HEK293 (cell line): ENCODE results near the gene MORN1.

Source experiments
- CTCF ChIP-seq: fragments of 450-650 bp; formaldehyde crosslinking; IDR thresholded peaks from 2 replicates; pipeline ENCODE4 v1.5.1; 2016; ENCODE audit warnings: missing biosample characterization, missing genetic modification characterization
- PRDM1 ChIP-seq: fragments of 450-650 bp; formaldehyde crosslinking; IDR thresholded peaks from 2 replicates; pipeline ENCODE4; 2016; ENCODE audit warnings: missing biosample characterization, missing genetic modification characterization
- REPIN1 ChIP-seq: fragments of 450-650 bp; formaldehyde crosslinking; IDR thresholded peaks from 2 replicates; pipeline ENCODE4 v1.5.1; 2017; ENCODE audit warnings: missing biosample characterization, missing genetic modification characterization, low read depth
- REST ChIP-seq: fragments of 450-650 bp; formaldehyde crosslinking; IDR thresholded peaks from 2 replicates; pipeline ENCODE4 v1.5.1; 2016; ENCODE audit warnings: missing biosample characterization, missing genetic modification characterization
- ZBTB49 ChIP-seq: fragments of 450-650 bp; formaldehyde crosslinking; IDR thresholded peaks from 2 replicates; pipeline ENCODE4 v1.5.1; 2016; ENCODE audit warnings: missing biosample characterization, missing genetic modification characterization, low read depth
- ZFP3 ChIP-seq: fragments of 450-650 bp; formaldehyde crosslinking; IDR thresholded peaks from 2 replicates; pipeline ENCODE4 v1.5.1; 2016; ENCODE audit warnings: low read depth, missing biosample characterization, missing genetic modification characterization
- ZNF223 ChIP-seq: fragments of 450-650 bp; formaldehyde crosslinking; IDR thresholded peaks from 2 replicates; pipeline ENCODE4 v1.5.1; 2016; ENCODE audit warnings: missing biosample characterization, missing genetic modification characterization
- ZNF274 ChIP-seq, 2 experiments: fragments of 200-500 bp in 1 of 2; fragments of 450-650 bp in 1 of 2; sonication (Bioruptor generic) in 1 of 2; formaldehyde crosslinking in 1 of 2; IDR thresholded peaks; 2 replicates each; pipeline versions ENCODE4 v1.5.1 to v1.6.1; 2014 to 2016; ENCODE audit warnings: borderline replicate concordance in 1 of 2, inconsistent platforms in 1 of 2, low read length in 1 of 2, missing biosample characterization in 1 of 2, missing genetic modification characterization in 1 of 2

- TF ChIP-seq REPIN1 = no peak
- no peak for TF ChIP-seq CTCF (tag by site-specific recombination)
- TF ChIP-seq ZBTB49 (tag by site-specific recombination) = no peak
- TF ChIP-seq ZNF274 (IDR thresholded peaks at IDR 0.05; ENCODE audit: low read length) = no peak
- no peak for TF ChIP-seq ZNF274 (tag by site-specific recombination; IDR thresholded peaks at IDR 0.05; ENCODE audit: borderline replicate concordance)
- no peak for TF ChIP-seq ZFP3 (tag by site-specific recombination)
- no peak for TF ChIP-seq REST (tag by site-specific recombination)
- no peak for TF ChIP-seq PRDM1 (tag by site-specific recombination)
- TF ChIP-seq ZNF223 (tag by site-specific recombination) = no peak
Observed at GRCh38 chr1:2383576-2383975, 7.8 kb downstream of the MORN1 start.
